ENCODE results near the gene KCNJ14.

KCNJ14 gene

GRCh38 chr19:48493718-48494401 is 38.5 kb downstream of the KCNJ14 start:
- H3K4me2 ChIP-seq (ENCODE audit: insufficient read depth, low read length): no peak overlapping the region

DNA sequence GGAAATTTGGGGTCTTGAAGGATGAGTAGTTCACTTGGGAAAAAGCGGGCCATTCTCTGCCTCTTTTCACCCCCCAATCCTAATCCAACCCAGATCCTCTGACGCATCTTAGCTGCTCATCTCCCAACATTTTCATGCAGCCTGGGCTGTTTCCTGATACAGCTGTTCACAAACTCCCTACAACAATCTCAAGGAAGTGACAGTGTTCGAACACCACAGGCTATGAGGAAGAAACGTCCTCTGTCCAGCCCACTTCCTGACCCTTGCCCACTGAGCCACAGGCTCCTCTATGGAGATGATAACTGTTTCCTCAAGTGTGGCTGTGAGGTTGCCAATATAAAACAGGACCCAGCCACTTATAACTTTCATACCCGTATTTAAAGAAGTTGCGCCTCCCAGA is 40.0 kb downstream of the KCNJ14 start:
- no peaks in the 10 kb centered on the region for H3K36me3 ChIP-seq (ENCODE audit: insufficient read depth, low read length)
- no peak overlapping the region for H3K9ac ChIP-seq (ENCODE audit: low read depth, low read length)
- peaks cover 21% of the 10 kb centered on the region for H3K4me1 ChIP-seq (ENCODE audit: insufficient read depth, low read length)
- H3K27me3 ChIP-seq (ENCODE audit: insufficient read depth, low read length, poor library complexity): no peaks in the 10 kb centered on the region
- H3K9me3 ChIP-seq (ENCODE audit: insufficient read depth, low read length, severe bottlenecking): no peaks in the 10 kb centered on the region
- no peak overlapping the region for H3K4me2 ChIP-seq (ENCODE audit: insufficient read depth, low read length)
- TF ChIP-seq CTCF (IDR thresholded peaks at IDR 0.05; ENCODE audit: borderline replicate concordance, extremely low read depth, low read length, poor library complexity, severe bottlenecking) (no peak), EZH2 (IDR thresholded peaks at IDR 0.05; ENCODE audit: borderline replicate concordance, low read depth, low read length, severe bottlenecking) (no peak)
- H3K27ac ChIP-seq (ENCODE audit: low read length): no peak overlapping the region
- H3K79me2 ChIP-seq (ENCODE audit: insufficient read depth, low read length): no peaks in the 10 kb centered on the region
- ATAC-seq (ENCODE audit: insufficient read depth, low read depth) (no peak), DNase-seq (no peak)
- H3K4me3 ChIP-seq (ENCODE audit: low read depth in 1 of 2, low read length in 2 of 2): no peak overlapping the region
- no peak overlapping the region for H2AFZ ChIP-seq (ENCODE audit: low read depth, low read length)
- H4K20me1 ChIP-seq (ENCODE audit: insufficient read depth, low read length): peaks cover 7% of the 10 kb centered on the region

More at GRCh38 chr19:48493718-48494401, 38.5 kb downstream of the KCNJ14 start:
- Histone ChIP-seq H3K36me3 (ENCODE audit: insufficient read depth, low read length) (no peaks in the 10 kb centered on the region), H3K9me3 (ENCODE audit: insufficient read depth, low read length, severe bottlenecking) (no peaks in the 10 kb centered on the region), H3K79me2 (ENCODE audit: insufficient read depth, low read length) (no peaks in the 10 kb centered on the region), H3K27ac (ENCODE audit: low read length) (no peak overlapping the region), H3K27me3 (ENCODE audit: insufficient read depth, low read length, poor library complexity) (no peaks in the 10 kb centered on the region), H3K9ac (ENCODE audit: low read depth, low read length) (no peak overlapping the region), H4K20me1 (ENCODE audit: insufficient read depth, low read length) (peaks cover 7% of the 10 kb centered on the region), H3K4me1 (ENCODE audit: insufficient read depth, low read length) (peaks cover 24% of the 10 kb centered on the region), H3K4me3 (ENCODE audit: low read depth in 1 of 2, low read length in 2 of 2) (no peak overlapping the region), H2AFZ (ENCODE audit: low read depth, low read length) (no peak overlapping the region)
- no peak for DNase-seq
- no peak for ATAC-seq (ENCODE audit: insufficient read depth, low read depth)
- TF ChIP-seq CTCF (IDR thresholded peaks at IDR 0.05; ENCODE audit: borderline replicate concordance, extremely low read depth, low read length, poor library complexity, severe bottlenecking): no peak
- no peak for TF ChIP-seq EZH2 (IDR thresholded peaks at IDR 0.05; ENCODE audit: borderline replicate concordance, low read depth, low read length, severe bottlenecking)

DNA sequence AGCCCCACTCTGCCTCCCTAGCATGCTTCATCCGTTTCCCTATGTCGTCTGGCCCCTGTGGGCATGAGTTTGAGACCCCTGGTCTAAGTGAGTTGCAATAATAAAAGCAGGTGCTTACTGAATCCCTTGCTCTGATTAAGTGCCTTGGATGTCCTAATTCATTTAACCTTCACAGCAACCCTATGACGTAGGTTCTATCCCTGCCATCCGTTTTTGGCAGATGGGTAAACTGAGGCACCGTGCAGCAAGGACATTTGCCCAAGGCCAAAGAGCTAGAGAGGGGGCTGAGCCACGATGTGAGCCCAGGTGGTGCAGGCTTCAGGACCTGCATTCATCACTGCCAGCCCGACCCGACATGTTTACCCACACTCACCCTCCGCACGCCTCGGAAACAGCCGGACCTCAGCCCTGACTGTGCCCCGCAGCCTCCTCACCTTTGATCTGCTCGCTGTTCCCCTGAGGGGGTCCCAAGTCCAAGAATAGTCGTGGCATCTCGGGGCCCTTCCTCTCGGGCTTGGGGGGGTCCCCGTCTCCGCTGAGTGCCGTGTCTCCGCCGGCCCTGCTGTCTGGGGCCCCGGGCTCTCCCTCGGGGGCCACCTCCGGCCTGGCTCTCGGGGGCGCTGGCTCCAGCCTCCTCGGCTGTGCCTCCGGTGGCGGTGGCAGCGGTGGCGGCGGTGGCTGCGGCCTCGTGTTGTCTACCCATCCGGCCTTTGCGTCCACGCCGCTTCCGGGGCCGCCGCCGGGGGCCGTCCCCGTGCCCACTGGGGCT is 41.8 kb downstream of the KCNJ14 start:
- Histone ChIP-seq H3K36me3 (ENCODE audit: insufficient read depth, low read length) (no peaks in the 10 kb centered on the region), H3K27ac (ENCODE audit: low read length) (no peak overlapping the region), H3K4me1 (ENCODE audit: insufficient read depth, low read length) (peaks cover 21% of the 10 kb centered on the region), H3K79me2 (ENCODE audit: insufficient read depth, low read length) (no peaks in the 10 kb centered on the region), H3K9me3 (ENCODE audit: insufficient read depth, low read length, severe bottlenecking) (no peaks in the 10 kb centered on the region), H3K4me3 (ENCODE audit: low read depth in 1 of 2, low read length in 2 of 2) (no peak overlapping the region), H2AFZ (ENCODE audit: low read depth, low read length) (no peak overlapping the region), H3K9ac (ENCODE audit: low read depth, low read length) (no peak overlapping the region), H4K20me1 (ENCODE audit: insufficient read depth, low read length) (no peaks in the 10 kb centered on the region), H3K4me2 (ENCODE audit: insufficient read depth, low read length) (no peak overlapping the region), H3K27me3 (ENCODE audit: insufficient read depth, low read length, poor library complexity) (no peaks in the 10 kb centered on the region)
- ATAC-seq (ENCODE audit: insufficient read depth, low read depth) (no peak), DNase-seq (no peak)
- TF ChIP-seq EZH2 (IDR thresholded peaks at IDR 0.05; ENCODE audit: borderline replicate concordance, low read depth, low read length, severe bottlenecking) (no peak), CTCF (IDR thresholded peaks at IDR 0.05; ENCODE audit: borderline replicate concordance, extremely low read depth, low read length, poor library complexity, severe bottlenecking) (no peak)
